H9 (cell line): Measurements from ENCODE around the gene SV2C. TPM values are rescaled to one million over a fixed set of nuclear protein-coding genes. Genes with fewer than 3 reads are reported as not detected.

Source experiments
- DNase-seq: peaks from one replicate; pipeline ENCODE4 v3.0.0-alpha.2; 2017
- H2AFZ ChIP-seq: one replicate; pipeline ENCODE4 v1.6.1; 2013; ENCODE audit warnings: mild to moderate bottlenecking, low read length, control low read depth, moderate library complexity
- H2AK5ac ChIP-seq: 2 replicates; pipeline ENCODE4 v1.6.1; 2013; ENCODE audit warnings: low read length, control low read depth, mixed read lengths; ENCODE audit not compliant: insufficient read length
- H2BK120ac ChIP-seq: one replicate; pipeline ENCODE4 v1.6.1; 2013; ENCODE audit warnings: low read depth, mild to moderate bottlenecking, low read length, control low read depth, inconsistent platforms; ENCODE audit not compliant: poor library complexity, severe bottlenecking
- H2BK12ac ChIP-seq: 2 replicates; pipeline ENCODE4 v1.6.1; 2013; ENCODE audit warnings: low read length, control low read depth, mixed read lengths, low read depth; ENCODE audit not compliant: insufficient read length
- H2BK15ac ChIP-seq: 2 replicates; pipeline ENCODE4 v1.6.1; 2013; ENCODE audit warnings: low read depth, low read length, control low read depth
- H2BK20ac ChIP-seq: one replicate; pipeline ENCODE4 v1.6.1; 2013; ENCODE audit warnings: low read depth, mild to moderate bottlenecking, low read length, control low read depth, inconsistent platforms; ENCODE audit not compliant: poor library complexity, severe bottlenecking
- H2BK5ac ChIP-seq: 2 replicates; pipeline ENCODE4 v1.6.1; 2013; ENCODE audit warnings: low read length, control low read depth, mixed read lengths; ENCODE audit not compliant: insufficient read length
- H3K14ac ChIP-seq: 2 replicates; pipeline ENCODE4 v1.6.1; 2013; ENCODE audit warnings: low read length, control low read depth; ENCODE audit not compliant: insufficient read depth
- H3K18ac ChIP-seq: 2 replicates; pipeline ENCODE4 v1.6.1; 2013; ENCODE audit warnings: low read depth, mild to moderate bottlenecking, mixed read lengths, low read length, control low read depth; ENCODE audit not compliant: insufficient read length
- H3K23ac ChIP-seq: 2 replicates; pipeline ENCODE4 v1.6.1; 2013; ENCODE audit warnings: low read length, control low read depth, mixed read lengths, low read depth; ENCODE audit not compliant: insufficient read length
- H3K23me2 ChIP-seq: 2 replicates; pipeline ENCODE4 v1.6.1; 2013; ENCODE audit warnings: low read depth, mild to moderate bottlenecking, mixed read lengths, low read length, control low read depth; ENCODE audit not compliant: insufficient read length, poor library complexity, severe bottlenecking
- H3K27ac ChIP-seq: 2 replicates; pipeline ENCODE4 v1.5.1; 2013; ENCODE audit warnings: low read length, control low read depth, mixed read lengths, low read depth; ENCODE audit not compliant: insufficient read length
- H3K27me3 ChIP-seq: 2 replicates; pipeline ENCODE4 v1.6.1; 2013; ENCODE audit warnings: low read length, control low read depth, inconsistent platforms; ENCODE audit not compliant: insufficient read depth
- H3K4ac ChIP-seq: 2 replicates; pipeline ENCODE4 v1.6.1; 2013; ENCODE audit warnings: low read depth, mild to moderate bottlenecking, control low read depth, inconsistent platforms, low read length, moderate library complexity
- H3K4me1 ChIP-seq: 2 replicates; pipeline ENCODE4 v1.6.1; 2013; ENCODE audit warnings: low read length, control low read depth, inconsistent platforms; ENCODE audit not compliant: insufficient read depth
- H3K4me2 ChIP-seq: 2 replicates; pipeline ENCODE4 v1.6.1; 2013; ENCODE audit warnings: low read length, control low read depth, mixed read lengths; ENCODE audit not compliant: insufficient read length, insufficient read depth
- H3K56ac ChIP-seq: 2 replicates; pipeline ENCODE4 v1.6.1; 2013; ENCODE audit warnings: low read depth, mild to moderate bottlenecking, mixed read lengths, low read length, control low read depth; ENCODE audit not compliant: insufficient read length
- H3K79me1 ChIP-seq: 2 replicates; pipeline ENCODE4 v1.6.1; 2013; ENCODE audit warnings: low read depth, mild to moderate bottlenecking, moderate library complexity, low read length, control low read depth, inconsistent platforms; ENCODE audit not compliant: insufficient read depth, poor library complexity, severe bottlenecking
- H3K79me2 ChIP-seq: 2 replicates; pipeline ENCODE4 v1.6.1; 2013; ENCODE audit warnings: low read length, control low read depth, inconsistent platforms; ENCODE audit not compliant: insufficient read depth
- H3K9ac ChIP-seq: 2 replicates; pipeline ENCODE4 v1.6.1; 2013; ENCODE audit warnings: low read length, control low read depth, mixed read lengths; ENCODE audit not compliant: insufficient read length; ENCODE audit errors: extremely low read depth
- H3K9me3 ChIP-seq: one replicate; pipeline ENCODE4 v1.6.1; 2013; ENCODE audit warnings: low read depth, low read length, inconsistent platforms; ENCODE audit not compliant: control insufficient read depth
- H3T11ph ChIP-seq: one replicate; pipeline ENCODE4 v1.6.1; 2013; ENCODE audit warnings: mild to moderate bottlenecking, low read length, control low read depth, inconsistent platforms
- H4K20me1 ChIP-seq: one replicate; pipeline ENCODE4 v1.6.1; 2013; ENCODE audit not compliant: control insufficient read depth, insufficient read length, insufficient read depth
- H4K5ac ChIP-seq: 2 replicates; pipeline ENCODE4 v1.6.1; 2013; ENCODE audit warnings: low read depth, mild to moderate bottlenecking, mixed read lengths, low read length, control low read depth; ENCODE audit not compliant: insufficient read length
- H4K8ac ChIP-seq: replicated peaks from 2 replicates; pipeline ENCODE4 v1.6.1; 2013; ENCODE audit warnings: low read length, control low read depth, mixed read lengths, low read depth; ENCODE audit not compliant: insufficient read length
- H4K91ac ChIP-seq: 2 replicates; pipeline ENCODE4 v1.6.1; 2013; ENCODE audit warnings: low read depth, mild to moderate bottlenecking, moderate library complexity, mixed read lengths, low read length, control low read depth; ENCODE audit not compliant: insufficient read length
- H3K27ac Mint-ChIP-seq, 3 experiments: 2 replicates in 2 of 3; 3 replicates in 1 of 3; pipeline ENCODE4 v1.8.0; 2020 to 2021; ENCODE audit warnings: mixed read lengths in 3 of 3, mild to moderate bottlenecking in 1 of 3, moderate library complexity in 1 of 3
- H3K27me3 Mint-ChIP-seq: 2 replicates; pipeline ENCODE4 v1.8.0; 2021; ENCODE audit warnings: low read depth, mild to moderate bottlenecking, moderate library complexity, mixed read lengths
- H3K36me3 Mint-ChIP-seq, 3 experiments: 2 replicates in 2 of 3; 3 replicates in 1 of 3; pipeline ENCODE4 v1.8.0; 2020 to 2021; ENCODE audit warnings: low read depth in 3 of 3, mixed read lengths in 3 of 3; ENCODE audit not compliant: insufficient read depth in 1 of 3
- H3K4me1 Mint-ChIP-seq, 2 experiments: 2 replicates each; pipeline ENCODE4 v1.8.0; 2020; ENCODE audit warnings: mixed read lengths in 2 of 2
- H3K4me3 Mint-ChIP-seq, 2 experiments: 2 replicates in 1 of 2; 3 replicates in 1 of 2; pipeline ENCODE4 v1.8.0; 2020 to 2021; ENCODE audit warnings: mild to moderate bottlenecking in 2 of 2, mixed read lengths in 2 of 2, moderate library complexity in 1 of 2
- H3K9me3 Mint-ChIP-seq, 2 experiments: 2 replicates in 1 of 2; 3 replicates in 1 of 2; pipeline ENCODE4 v1.8.0; 2020; ENCODE audit warnings: mild to moderate bottlenecking in 2 of 2, mixed read lengths in 2 of 2, moderate library complexity in 1 of 2
- CTCF ChIP-seq: fragments of 200-600 bp; sonication (generic); conservative IDR thresholded peaks from 3 replicates; pipeline ENCODE4 v1.8.0; 2021; ENCODE audit warnings: antibody characterized with exemption, mild to moderate bottlenecking
- WGBS: extraction: QIAGEN DNeasy Blood & Tissue Kit; methylation state at CpG from one replicate; pipeline ENCODE4 v1.1.7; 2013; ENCODE audit warnings: missing lambda C conversion rate, low lambda C conversion rate, mixed read lengths; ENCODE audit not compliant: insufficient read length; ENCODE audit errors: extremely low coverage; 5-methylcytosine and 5-hydroxymethylcytosine counted together
- total RNA-seq: library from RNA; stranded (reverse); gene quantifications from 2 replicates; pipeline ENCODE4 v1.2.1, GENCODE V29; 2021

SV2C gene
- total RNA-seq, 1 experiment from 2014 or later: 0.09 TPM

- H3K9me3 ChIP-seq: no peaks in the 10 kb centered on the region
- H3K9me3 Mint-ChIP-seq: no peaks in the 10 kb centered on the region
- H3K4ac ChIP-seq: no peak overlapping the region
- H3T11ph ChIP-seq: no peak overlapping the region
- H3K27ac ChIP-seq: no peak overlapping the region
- no peak for TF ChIP-seq CTCF
- H4K20me1 ChIP-seq: no peaks in the 10 kb centered on the region
- no peaks in the 10 kb centered on the region for H3K79me2 ChIP-seq
- no peak overlapping the region for H2BK20ac ChIP-seq
- WGBS: no CpG with 5 or more reads among the region's 6 CpGs
- no peak overlapping the region for H3K9ac ChIP-seq
- H3K4me2 ChIP-seq: no peak overlapping the region
- DNase-seq: no peak
- H3K23ac ChIP-seq: no peak overlapping the region
- H3K4me3 Mint-ChIP-seq: no peak overlapping the region
- no peak overlapping the region for H2BK5ac ChIP-seq
- H3K79me1 ChIP-seq: no peaks in the 10 kb centered on the region
- H2AFZ ChIP-seq: no peak overlapping the region
- no peak overlapping the region for H2BK15ac ChIP-seq
- H4K91ac ChIP-seq: no peak overlapping the region
- H2AK5ac ChIP-seq: no peak overlapping the region
- no peaks in the 10 kb centered on the region for H3K36me3 Mint-ChIP-seq
- H2BK120ac ChIP-seq: no peak overlapping the region
- H3K18ac ChIP-seq: no peak overlapping the region
- H3K4me1 Mint-ChIP-seq: peaks cover 43% of the 10 kb centered on the region in 2 experiments
- no peak overlapping the region for H4K5ac ChIP-seq
- H3K27ac Mint-ChIP-seq: peak overlapping the region in 1 of 3 experiments; percentile 83; a peak in 3 of 7 replicates
- no peak overlapping the region for H2BK12ac ChIP-seq
- peaks cover 14% of the 10 kb centered on the region; the same call in 1 of the 2 replicates for H3K4me1 ChIP-seq
- H3K27me3 Mint-ChIP-seq: no peaks in the 10 kb centered on the region
- no peak overlapping the region for H3K14ac ChIP-seq
- H3K23me2 ChIP-seq: no peaks in the 10 kb centered on the region
- no peak overlapping the region for H4K8ac ChIP-seq
- H3K56ac ChIP-seq: no peak overlapping the region
- no peaks in the 10 kb centered on the region for H3K27me3 ChIP-seq
These were observed 116.4 kb downstream of the SV2C start for GRCh38 chr5:76199336-76200318.
